MCF 10A (cell line): Measurements from ENCODE around the gene TAF15. TPM values are rescaled to one million over a fixed set of nuclear protein-coding genes. Genes with fewer than 3 reads are reported as not detected.

Source experiments
- BruUV-seq: library from RNA; stranded (reverse); fragments of 400-500 nt; replicated peaks from 2 replicates; lab custom pipeline; 2021; lab: Mats Ljungman, UMichigan
- CTCF ChIA-PET: fragments of 300-600 bp; sonication (Branson Sonifier 250); formaldehyde crosslinking; extraction: SDS; loops from one replicate; lab custom pipeline; 2021; ENCODE audit warnings: antibody characterized with exemption, inconsistent platforms; lab: Yijun Ruan, JAX
- POLR2A ChIA-PET: fragments of 300-600, 350-650 bp; sonication (Branson Sonifier 250); formaldehyde crosslinking; extraction: SDS; loops from one replicate; lab custom pipeline; 2020; ENCODE audit warnings: antibody characterized with exemption, inconsistent platforms; lab: Yijun Ruan, JAX
- DNase-seq: peaks from one replicate; pipeline ENCODE4 v3.0.0-alpha.2; 2018; ENCODE audit not compliant: unreplicated experiment
- H3K27ac Mint-ChIP-seq: one replicate; pipeline ENCODE4 v1.8.0; 2022; ENCODE audit warnings: mild to moderate bottlenecking, low read depth, mixed read lengths; ENCODE audit not compliant: unreplicated experiment
- H3K27me3 Mint-ChIP-seq: one replicate; pipeline ENCODE4 v1.8.0; 2022; ENCODE audit warnings: mixed read lengths; ENCODE audit not compliant: insufficient read depth, unreplicated experiment
- H3K36me3 Mint-ChIP-seq: one replicate; pipeline ENCODE4 v1.8.0; 2022; ENCODE audit warnings: mild to moderate bottlenecking, moderate library complexity, mixed read lengths; ENCODE audit not compliant: insufficient read depth, unreplicated experiment
- H3K4me1 Mint-ChIP-seq: one replicate; pipeline ENCODE4 v1.8.0; 2022; ENCODE audit warnings: mixed read lengths; ENCODE audit not compliant: insufficient read depth, unreplicated experiment
- H3K4me3 Mint-ChIP-seq: one replicate; pipeline ENCODE4 v1.8.0; 2022; ENCODE audit warnings: mild to moderate bottlenecking, moderate library complexity, mixed read lengths; ENCODE audit not compliant: unreplicated experiment
- H3K9me3 Mint-ChIP-seq: one replicate; pipeline ENCODE4 v1.8.0; 2022; ENCODE audit warnings: mixed read lengths; ENCODE audit not compliant: unreplicated experiment
- intact Hi-C: fragments of 100-400 bp; cut with micrococcal nuclease; formaldehyde crosslinking; loops from 2 replicates; pipeline ENCODE4 v1.14.1; 2022
- total RNA-seq: library from RNA; stranded (reverse); gene quantifications from 2 replicates; pipeline ENCODE4 v1.2.3, GENCODE V29; 2022
- TF ChIP-seq, protein P1 (sequence below): fragments of 200-600 bp; IDR thresholded peaks from one replicate; pipeline ENCODE4 v1.8.0; 2022; ENCODE audit warnings: antibody characterized with exemption, mild to moderate bottlenecking; ENCODE audit not compliant: unreplicated experiment

Gene TAF15
- total RNA-seq, 1 experiment from 2014 or later: 337 TPM

DNA sequence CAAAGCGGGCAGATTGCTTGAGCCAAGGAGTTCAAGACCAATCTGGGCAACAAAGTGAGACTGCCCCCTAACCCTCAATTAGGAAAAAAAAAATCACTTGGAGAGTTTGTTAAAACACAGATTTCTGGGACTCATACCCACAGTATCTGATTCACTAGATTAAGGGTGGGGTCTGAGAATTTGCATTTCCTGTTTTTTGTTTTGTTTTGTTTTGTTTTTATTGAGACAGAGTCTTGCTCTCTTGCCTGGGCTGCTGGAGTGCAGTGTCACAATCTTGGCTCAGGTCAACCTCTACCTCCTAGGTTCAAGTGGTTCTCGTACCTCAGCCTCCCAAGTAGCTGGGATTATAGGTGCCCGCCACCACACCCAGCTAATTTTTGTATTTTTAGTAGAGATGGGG lies 58.3 kb downstream of the TAF15 start:
- intact Hi-C loops: no loop called here
- Mint-ChIP-seq H3K9me3 (no peaks in the 10 kb centered on the region), H3K36me3 (no peaks in the 10 kb centered on the region), H3K4me3 (no peak overlapping the region), H3K4me1 (peaks cover 14% of the 10 kb centered on the region), H3K27ac (no peak overlapping the region), H3K27me3 (no peaks in the 10 kb centered on the region)
- BruUV-seq: no TSS peak
- POLR2A ChIA-PET: interaction anchor here (0.6 to 0.9 kb wide), 2 partner anchors 21 to 1063 kb away, joined by 3 read pairs; no protein-coding TSS in a partner anchor
- TF ChIP-seq, protein P1, sequence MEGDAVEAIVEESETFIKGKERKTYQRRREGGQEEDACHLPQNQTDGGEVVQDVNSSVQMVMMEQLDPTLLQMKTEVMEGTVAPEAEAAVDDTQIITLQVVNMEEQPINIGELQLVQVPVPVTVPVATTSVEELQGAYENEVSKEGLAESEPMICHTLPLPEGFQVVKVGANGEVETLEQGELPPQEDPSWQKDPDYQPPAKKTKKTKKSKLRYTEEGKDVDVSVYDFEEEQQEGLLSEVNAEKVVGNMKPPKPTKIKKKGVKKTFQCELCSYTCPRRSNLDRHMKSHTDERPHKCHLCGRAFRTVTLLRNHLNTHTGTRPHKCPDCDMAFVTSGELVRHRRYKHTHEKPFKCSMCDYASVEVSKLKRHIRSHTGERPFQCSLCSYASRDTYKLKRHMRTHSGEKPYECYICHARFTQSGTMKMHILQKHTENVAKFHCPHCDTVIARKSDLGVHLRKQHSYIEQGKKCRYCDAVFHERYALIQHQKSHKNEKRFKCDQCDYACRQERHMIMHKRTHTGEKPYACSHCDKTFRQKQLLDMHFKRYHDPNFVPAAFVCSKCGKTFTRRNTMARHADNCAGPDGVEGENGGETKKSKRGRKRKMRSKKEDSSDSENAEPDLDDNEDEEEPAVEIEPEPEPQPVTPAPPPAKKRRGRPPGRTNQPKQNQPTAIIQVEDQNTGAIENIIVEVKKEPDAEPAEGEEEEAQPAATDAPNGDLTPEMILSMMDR: no peak
- DNase-seq: no peak
- CTCF ChIA-PET: no interaction called here

DNA sequence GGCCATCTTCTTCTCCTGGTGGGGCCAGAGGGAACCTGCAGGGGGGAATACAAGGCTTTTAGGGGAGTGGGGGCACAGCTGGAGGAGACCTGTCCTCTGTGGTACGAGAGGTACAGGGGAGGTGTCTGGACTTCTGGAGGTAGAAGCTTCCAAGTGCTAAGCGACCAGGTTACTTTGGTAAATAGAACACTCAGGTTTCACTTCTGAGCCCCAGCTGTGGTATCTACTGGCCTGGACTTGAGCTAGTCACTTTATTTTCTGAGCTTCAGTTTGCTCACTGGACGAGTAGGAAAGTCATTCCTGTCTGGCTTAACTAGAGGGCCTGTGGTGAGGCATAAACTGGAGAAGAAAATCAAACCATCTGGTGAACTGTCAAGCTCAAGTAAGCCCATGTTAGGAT lies 59.5 kb downstream of the TAF15 start, which contains the start of gene HEATR9:
HEATR9 (minus strand) TSS at position 155 of the 400 bp plus-strand sequence; CDS start at position 6, 149 bp downstream.
- H3K9me3 Mint-ChIP-seq: no peaks in the 10 kb centered on the region
- TF ChIP-seq, protein P1: no peak
- peaks cover 14% of the 10 kb centered on the region for H3K4me1 Mint-ChIP-seq
- no peak within 1 kb of the TSS for H3K4me3 Mint-ChIP-seq
- ChIA-PET CTCF (no interaction called here), POLR2A (no interaction called here)
- intact Hi-C loops: no loop called here
- no peaks in the 10 kb centered on the region for H3K36me3 Mint-ChIP-seq
- H3K27ac Mint-ChIP-seq: no peak within 1 kb of the TSS
- DNase-seq: no peak
- no peaks in the 10 kb centered on the region for H3K27me3 Mint-ChIP-seq
- no TSS peak for BruUV-seq

DNA sequence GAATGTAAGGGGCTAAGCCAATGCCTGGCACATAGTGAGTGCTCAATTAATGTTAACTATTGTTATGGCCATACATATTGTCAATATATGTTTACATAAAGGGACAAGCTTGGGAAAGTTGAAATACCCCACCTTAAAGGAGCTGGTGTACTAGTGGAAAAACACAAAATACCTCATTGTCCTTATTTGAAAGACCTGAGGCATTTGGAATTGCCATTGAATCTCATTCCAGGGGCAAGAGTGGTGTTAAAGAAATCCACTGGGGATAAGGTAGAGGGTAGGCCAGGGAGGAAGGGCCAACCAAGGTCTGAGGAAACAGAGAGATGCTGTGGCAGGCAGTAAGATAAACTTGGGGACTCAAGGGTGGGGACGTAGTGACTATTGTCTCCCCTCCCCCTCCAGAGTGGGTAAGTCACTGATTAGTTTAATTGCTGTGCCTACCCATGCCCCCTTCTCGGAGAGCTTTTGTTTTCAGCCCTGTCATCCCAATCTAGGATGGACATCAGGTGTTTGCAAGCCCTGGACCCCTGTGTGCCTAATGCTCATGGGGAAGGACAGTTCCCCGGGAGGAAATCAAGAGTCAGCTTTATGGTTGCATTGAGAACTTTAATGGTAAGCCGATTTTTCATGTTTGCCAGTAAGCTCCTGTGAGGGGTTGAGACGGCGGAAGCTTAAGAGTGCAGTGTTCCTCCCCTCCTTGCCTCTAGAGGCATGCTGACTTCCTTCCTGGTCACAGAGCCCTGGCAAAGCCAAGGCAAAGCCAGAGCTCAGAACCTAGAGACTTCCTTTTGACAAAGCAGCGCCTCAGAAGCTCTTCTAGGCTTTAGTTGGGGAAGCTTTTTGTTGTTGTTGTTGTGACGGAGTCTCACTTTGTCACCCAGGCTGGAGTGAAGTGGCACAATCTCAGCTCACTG lies 61.9 kb downstream of the TAF15 start:
- H3K27me3 Mint-ChIP-seq: no peaks in the 10 kb centered on the region
- TF ChIP-seq, protein P1: no peak
- no peaks in the 10 kb centered on the region for H3K9me3 Mint-ChIP-seq
- CTCF ChIA-PET: interaction anchor here (1.2 kb wide), 1 partner anchor 77 kb away, joined by 3 read pairs; no protein-coding TSS in a partner anchor
- H3K27ac Mint-ChIP-seq: no peak overlapping the region
- H3K4me3 Mint-ChIP-seq: no peak overlapping the region
- POLR2A ChIA-PET: interaction anchor here (0.5 to 1.3 kb wide), 3 partner anchors 10 to 103 kb away, joined by 3 to 4 read pairs (median 3); no protein-coding TSS in a partner anchor
- H3K36me3 Mint-ChIP-seq: no peaks in the 10 kb centered on the region
- no peak for DNase-seq
- H3K4me1 Mint-ChIP-seq: peaks cover 5% of the 10 kb centered on the region
- BruUV-seq: no TSS peak
- intact Hi-C loops: no loop called here
